HCT116 (cell line): ENCODE data around the gene PDPK1. TPM values are rescaled to one million over a fixed set of nuclear protein-coding genes. Genes with fewer than 3 reads are reported as not detected.

Experiments
- ATAC-seq: fragments of 200-7000 bp; cut with Tn5 transposase; 2 replicates; pipeline ENCODE4 v1.9.1; 2020; ENCODE audit warnings: mild to moderate bottlenecking, moderate library complexity
- BruUV-seq: library from RNA; stranded (reverse); fragments of 400-500 nt; replicated peaks from 2 replicates; lab custom pipeline; 2021; lab: Mats Ljungman, UMichigan
- CTCF ChIA-PET: fragments of 300-600 bp; sonication (Branson Sonifier 250); formaldehyde crosslinking; loops from one replicate; lab custom pipeline; 2021; ENCODE audit warnings: antibody characterized with exemption; lab: Charles Lee
- POLR2A ChIA-PET: fragments of 300-600, 350-600 bp; sonication (Branson Sonifier 250); formaldehyde crosslinking; loops from one replicate; lab custom pipeline; 2021; ENCODE audit warnings: antibody characterized with exemption; lab: Charles Lee
- RAD21 ChIA-PET, 2 experiments: fragments of 300-600 bp; sonication (Branson Sonifier 250); formaldehyde crosslinking; loops; one replicate each; lab custom pipeline; 2023; ENCODE audit warnings: low total read pairs in 2 of 2; ENCODE audit not compliant: uncharacterized antibody in 2 of 2, unreplicated experiment in 2 of 2, low non-redundant PET in 1 of 2; lab: Charles Lee
- DNase-seq: peaks from one replicate; pipeline ENCODE4 v3.0.0-alpha.2; 2010; ENCODE audit warnings: low read depth, low spot score
- H2AFZ ChIP-seq: fragments of 200-600 bp; shearing (Covaris generic), sonication (generic); 2 replicates; pipeline ENCODE4 v1.6.1; 2017; ENCODE audit warnings: low read depth, mixed run types, mixed read lengths, antibody characterized with exemption, low read length; ENCODE audit not compliant: poor library complexity, severe bottlenecking
- H3K27ac ChIP-seq: 2 replicates; pipeline ENCODE4 v1.5.1; 2012; ENCODE audit warnings: low read depth, low read length
- H3K27me3 ChIP-seq: fragments of 200-600 bp; sonication (generic); 2 replicates; pipeline ENCODE4 v1.6.1; 2016; ENCODE audit warnings: mixed run types, low read length, mixed read lengths; ENCODE audit not compliant: insufficient read depth
- H3K36me3 ChIP-seq, 2 experiments: fragments of 200-500 bp in 1 of 2; fragments of 200-600 bp in 1 of 2; sonication (Bioruptor generic) in 1 of 2; sonication (generic) in 1 of 2; 2 replicates each; pipeline versions ENCODE4 v1.5.1 to v1.6.1; 2014 to 2016; ENCODE audit warnings: low read length in 2 of 2, inconsistent platforms in 1 of 2, mixed read lengths in 1 of 2, mixed run types in 1 of 2; ENCODE audit not compliant: insufficient read depth in 2 of 2, control insufficient read depth in 1 of 2
- H3K4me1 ChIP-seq, 2 experiments: fragments of 200-600 bp in 1 of 2; sonication (generic) in 1 of 2; 2 replicates each; pipeline versions ENCODE4 v1.5.1 to v1.6.1; 2012 to 2017; ENCODE audit warnings: low read length in 2 of 2, inconsistent platforms in 1 of 2, mild to moderate bottlenecking in 1 of 2, mixed read lengths in 1 of 2, mixed run types in 1 of 2, moderate library complexity in 1 of 2; ENCODE audit not compliant: insufficient read depth in 2 of 2, control insufficient read depth in 1 of 2
- H3K4me2 ChIP-seq: fragments of 200-600 bp; sonication (generic); 2 replicates; pipeline ENCODE4 v1.6.1; 2017; ENCODE audit warnings: mixed run types, low read length, mixed read lengths
- H3K4me3 ChIP-seq, 2 experiments: fragments of 200-600 bp in 1 of 2; sonication (generic) in 1 of 2; replicated peaks in 1 of 2; 2 replicates each; pipeline ENCODE4 v1.5.1; 2011 to 2016; ENCODE audit warnings: low read length in 2 of 2, control low read depth in 1 of 2, low read depth in 1 of 2, mild to moderate bottlenecking in 1 of 2, mixed read lengths in 1 of 2, mixed run types in 1 of 2
- H3K79me2 ChIP-seq: fragments of 200-600 bp; sonication (generic); 2 replicates; pipeline ENCODE4 v1.6.1; 2017; ENCODE audit warnings: mild to moderate bottlenecking, mixed run types, low read length, moderate library complexity, mixed read lengths; ENCODE audit not compliant: insufficient read depth
- H3K9ac ChIP-seq: fragments of 200-600 bp; sonication (generic); 2 replicates; pipeline ENCODE4 v1.6.1; 2016; ENCODE audit warnings: low read length, mixed read lengths
- H3K9me2 ChIP-seq: fragments of 200-600 bp; sonication (generic), shearing (Covaris generic); 2 replicates; pipeline ENCODE4 v1.6.1; 2017; ENCODE audit warnings: mixed run types, mild to moderate bottlenecking, moderate library complexity; ENCODE audit not compliant: insufficient read depth
- H3K9me3 ChIP-seq, 2 experiments: fragments of 200-500 bp in 1 of 2; fragments of 200-600 bp in 1 of 2; sonication (Bioruptor generic) in 1 of 2; sonication (generic) in 1 of 2; 2 replicates each; pipeline ENCODE4 v1.6.1; 2014 to 2017; ENCODE audit warnings: low read length in 2 of 2, mixed read lengths in 2 of 2, inconsistent platforms in 1 of 2, low read depth in 1 of 2, mild to moderate bottlenecking in 1 of 2, mixed run types in 1 of 2, moderate library complexity in 1 of 2; ENCODE audit not compliant: control insufficient read depth in 1 of 2, insufficient read depth in 1 of 2
- H4K20me1 ChIP-seq: fragments of 200-600 bp; sonication (generic), shearing (Covaris generic); 2 replicates; pipeline ENCODE4 v1.6.1; 2017; ENCODE audit warnings: mixed run types, mild to moderate bottlenecking, moderate library complexity; ENCODE audit not compliant: insufficient read depth
- ATF3 ChIP-seq: IDR thresholded peaks from 2 replicates; pipeline ENCODE4 v1.6.1; 2012
- CTCF ChIP-seq, 3 experiments: fragments of 200-600 bp in 1 of 3; sonication (generic) in 1 of 3; IDR thresholded peaks in 2 of 3; conservative IDR thresholded peaks in 1 of 3; 2 replicates each; pipeline ENCODE4 v1.5.1; 2012 to 2017; ENCODE audit warnings: low read depth in 2 of 3, low read length in 2 of 3, antibody characterized with exemption in 1 of 3, borderline replicate concordance in 1 of 3, control low read depth in 1 of 3, mild to moderate bottlenecking in 1 of 3, mixed read lengths in 1 of 3, mixed run types in 1 of 3, moderate library complexity in 1 of 3; ENCODE audit not compliant: insufficient read depth in 1 of 3
- EGR1 ChIP-seq: IDR thresholded peaks from 2 replicates; pipeline ENCODE4 v1.6.1; 2012; ENCODE audit warnings: low read depth
- ELF1 ChIP-seq: IDR thresholded peaks from 2 replicates; pipeline ENCODE4 v1.6.1; 2012; ENCODE audit warnings: low read depth, borderline replicate concordance
- EZH2 ChIP-seq: fragments of 200-600 bp; sonication (generic); IDR thresholded peaks from 2 replicates; pipeline ENCODE4 v1.6.1; 2017; ENCODE audit warnings: antibody characterized with exemption, mixed run types
- POLR2AphosphoS5 ChIP-seq: IDR thresholded peaks from 2 replicates; pipeline ENCODE4 v1.6.1; 2011; ENCODE audit warnings: mild to moderate bottlenecking, low read depth, low read length, moderate library complexity
- RAD21 ChIP-seq: IDR thresholded peaks from 2 replicates; pipeline ENCODE4 v1.6.1; 2012; ENCODE audit warnings: low read depth, mild to moderate bottlenecking
- REST ChIP-seq: IDR thresholded peaks from 2 replicates; pipeline ENCODE4 v1.6.1; 2012; ENCODE audit warnings: low read depth
- SIN3A ChIP-seq: IDR thresholded peaks from 2 replicates; pipeline ENCODE4 v1.6.1; 2012; ENCODE audit warnings: low read depth
- intact Hi-C: fragments of 100-400 bp; cut with micrococcal nuclease; formaldehyde crosslinking; loops from 2 replicates; pipeline ENCODE4 v1.10.0; 2022
- total RNA-seq: library from RNA; stranded (reverse); gene quantifications from one replicate; pipeline ENCODE4 v1.2.1, GENCODE V29; 2021; ENCODE audit not compliant: unreplicated experiment

Gene PDPK1
- total RNA-seq, 1 experiment from 2014 or later, result 36.1 TPM

- no peak for TF ChIP-seq CTCF (IDR thresholded peaks at IDR 0.05 in 2 of 3, conservative IDR thresholded peaks at IDR 0.05 in 1 of 3; ENCODE audit: borderline replicate concordance in 1 of 3, insufficient read depth in 1 of 3, low read depth in 2 of 3, low read length in 2 of 3)
- TF ChIP-seq POLR2AphosphoS5, result no peak
- TF ChIP-seq ATF3, result no peak
- no peak for TF ChIP-seq SIN3A
Measured at GRCh38 chr16:2596747-2597559, 59.1 kb downstream of the PDPK1 start (continued).

GRCh38 chr16:2597560-2597902 is 59.7 kb downstream of the PDPK1 start:
- CTCF ChIA-PET, result no interaction called here
- Histone ChIP-seq H3K9me2 (no peaks in the 10 kb centered on the region), H2AFZ (no peak overlapping the region), H4K20me1 (no peaks in the 10 kb centered on the region), H3K9ac (no peak overlapping the region), H3K4me1 (no peaks in the 10 kb centered on the region), H3K79me2 (no peaks in the 10 kb centered on the region), H3K4me2 (no peak overlapping the region), H3K9me3 (no peaks in the 10 kb centered on the region), H3K27ac (no peak overlapping the region), H3K27me3 (no peaks in the 10 kb centered on the region), H3K4me3 (no peak overlapping the region), H3K36me3 (peaks cover 0 to 3% of the 10 kb centered on the region in 2 experiments; a peak in 1 of 4 replicates)
- BruUV-seq, result no TSS peak
- RAD21 ChIA-PET, result no interaction called here
- POLR2A ChIA-PET, result no interaction called here
- TF ChIP-seq CTCF (IDR thresholded peaks at IDR 0.05 in 2 of 3, conservative IDR thresholded peaks at IDR 0.05 in 1 of 3; ENCODE audit: borderline replicate concordance in 1 of 3, insufficient read depth in 1 of 3, low read depth in 2 of 3, low read length in 2 of 3) (no peak), EZH2 (no peak), ELF1 (no peak), RAD21 (no peak), REST (no peak), SIN3A (no peak), EGR1 (no peak)
- intact Hi-C loops, result no loop called here
- ATAC-seq, result no peak
- DNase-seq, result no peak
